HG02759 (cell line): ENCODE measurements around the gene MTCP1.
A peak's percentile ranks its signal among the peaks of the same experiment; 100 is the strongest.

Experiments used
- ATAC-seq: cut with Tn5 transposase; IDR thresholded peaks from one replicate; pipeline ENCODE4 v1.9.1; 2021; ENCODE audit warnings: mild to moderate bottlenecking, moderate library complexity; ENCODE audit not compliant: unreplicated experiment

Gene MTCP1

DNA sequence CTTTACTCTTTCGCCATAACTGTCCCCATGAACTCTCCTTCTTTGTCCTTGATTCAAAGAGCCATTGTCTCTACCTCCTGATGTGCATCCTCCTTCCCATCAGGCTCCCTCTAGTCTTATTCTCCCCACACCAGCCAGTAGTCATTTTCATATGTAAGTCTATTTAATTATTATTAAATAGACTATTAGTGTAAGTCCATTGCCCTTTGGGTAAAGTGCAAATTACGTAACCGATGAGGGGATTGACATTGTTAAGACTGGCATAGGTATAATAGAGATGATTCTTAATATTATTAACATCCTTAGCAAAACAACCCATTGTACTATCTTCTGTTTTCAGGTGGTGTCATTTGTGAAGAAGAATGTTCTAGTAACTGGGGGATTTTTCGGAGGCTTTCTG is 16.7 kb downstream of the MTCP1 start:
- no peak for ATAC-seq

DNA sequence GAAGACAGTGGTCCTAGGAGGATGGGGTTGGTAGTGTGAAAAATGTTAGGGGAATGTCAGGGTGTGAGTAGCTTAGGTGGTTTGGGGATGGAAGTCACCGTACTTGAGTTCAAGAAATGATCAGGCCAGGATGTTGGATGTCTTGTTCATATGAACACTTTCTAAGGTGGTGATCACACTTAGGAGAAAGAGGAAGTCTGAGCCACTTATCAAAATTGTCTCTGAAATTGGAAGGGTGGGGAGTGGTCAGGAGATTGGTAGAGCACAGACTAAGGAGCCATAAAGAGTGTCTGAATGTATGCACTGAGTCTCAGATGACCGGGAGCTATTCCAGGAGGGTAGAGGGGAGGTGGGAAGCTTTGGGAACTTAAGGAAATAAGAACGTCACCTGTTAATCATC is 17.3 kb downstream of the MTCP1 start:
- ATAC-seq: no peak

DNA sequence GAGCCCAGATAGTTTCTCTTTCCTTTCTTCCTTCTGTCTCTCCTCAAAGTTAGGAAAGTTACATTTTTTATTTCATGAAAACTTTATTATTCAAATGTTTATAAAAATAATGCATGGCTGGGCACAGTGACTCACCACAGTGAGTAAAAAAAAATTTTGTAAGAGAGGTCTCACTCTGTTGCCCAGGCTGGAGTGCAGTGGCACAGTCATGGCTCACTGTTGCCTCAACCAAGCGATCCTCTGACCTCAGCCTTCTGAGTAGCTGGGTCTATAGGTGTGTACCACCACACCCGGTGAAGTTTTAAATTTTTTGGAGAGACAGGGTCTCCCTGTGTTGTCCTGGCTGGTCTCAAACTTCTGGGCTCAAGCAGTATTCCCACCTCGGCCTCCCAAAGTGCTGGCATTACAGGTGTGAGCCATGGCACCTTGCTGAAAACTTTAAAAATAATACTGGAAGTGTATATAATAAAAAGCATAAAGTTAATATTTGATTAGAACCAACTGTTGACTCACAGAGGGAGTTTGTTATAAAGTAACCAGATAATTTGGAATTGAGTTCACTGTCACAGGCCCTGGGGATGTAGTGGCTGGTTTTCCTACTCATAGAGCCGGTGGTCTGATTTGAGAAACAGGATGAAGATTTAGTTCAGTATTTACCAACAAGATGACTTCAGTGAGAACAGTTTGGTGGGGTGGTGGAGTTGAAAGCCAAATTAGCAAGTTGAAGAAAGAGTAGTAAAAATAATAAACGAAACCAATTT is 18.0 kb downstream of the MTCP1 start:
- no peak for ATAC-seq

DNA sequence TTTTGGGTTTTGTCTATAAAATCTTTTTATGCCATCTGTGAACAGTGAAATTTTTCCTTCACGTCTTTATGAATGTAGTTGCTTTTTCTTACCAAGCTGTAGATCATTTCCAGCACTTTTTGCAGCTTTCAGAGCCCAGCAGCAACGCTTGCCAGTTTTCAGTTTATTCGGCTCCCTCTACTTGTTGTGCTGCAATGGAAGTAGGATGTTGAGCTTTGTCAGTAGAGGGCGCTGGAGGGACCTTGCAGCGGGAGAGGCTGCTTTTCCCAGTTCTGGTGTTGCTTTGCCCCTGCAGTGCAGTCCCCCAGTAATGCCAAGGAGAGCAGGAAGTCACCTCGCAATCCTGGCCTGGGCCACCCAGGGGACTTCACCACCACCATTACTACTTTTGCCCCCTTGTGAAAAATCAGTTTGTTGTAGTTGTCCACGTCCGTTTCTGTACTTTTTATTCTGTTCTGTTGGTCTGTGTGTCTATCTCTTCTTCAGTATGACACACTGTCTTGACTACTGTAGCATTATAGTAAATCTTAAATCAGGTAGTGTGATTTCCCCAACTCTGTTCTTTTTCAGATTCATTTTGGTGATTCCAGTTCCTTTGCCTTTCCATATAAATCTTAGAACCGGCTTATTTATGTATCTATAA is 21.8 kb downstream of the MTCP1 start:
- ATAC-seq: no peak

DNA sequence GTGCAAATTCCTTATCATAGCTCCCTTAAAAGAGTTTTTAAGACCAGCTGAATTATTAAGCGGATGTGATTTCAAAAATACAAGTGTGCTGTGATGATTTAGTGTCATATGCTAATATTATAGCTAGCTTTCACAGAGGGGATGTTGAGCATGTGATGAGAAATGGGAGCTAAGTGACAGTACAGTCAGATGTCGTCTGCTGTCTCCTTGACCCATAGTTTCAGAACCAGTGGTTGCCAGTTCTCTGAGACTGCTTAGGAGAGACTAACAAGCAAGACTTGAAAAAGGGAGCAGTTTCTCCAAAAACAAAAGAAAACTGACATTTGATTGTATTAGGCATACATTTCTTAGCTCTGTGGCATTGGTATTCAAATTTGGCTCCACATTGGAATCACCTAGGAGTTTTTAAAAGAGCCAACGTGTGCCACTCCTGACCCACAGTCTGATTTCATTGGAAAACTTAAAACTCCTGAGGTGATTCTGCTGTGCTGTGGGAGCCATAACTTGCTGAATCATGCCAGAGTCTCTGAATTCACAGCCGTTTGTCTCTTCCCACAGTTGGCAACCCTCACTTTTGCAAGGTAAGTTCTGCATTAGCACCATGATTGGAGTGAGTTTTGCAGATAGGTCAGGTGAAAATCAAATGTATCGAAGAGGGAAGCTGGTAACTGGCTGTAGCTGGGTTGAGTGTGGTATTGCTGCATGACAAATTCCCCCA is 24.0 kb downstream of the MTCP1 start:
- ATAC-seq: no peak

DNA sequence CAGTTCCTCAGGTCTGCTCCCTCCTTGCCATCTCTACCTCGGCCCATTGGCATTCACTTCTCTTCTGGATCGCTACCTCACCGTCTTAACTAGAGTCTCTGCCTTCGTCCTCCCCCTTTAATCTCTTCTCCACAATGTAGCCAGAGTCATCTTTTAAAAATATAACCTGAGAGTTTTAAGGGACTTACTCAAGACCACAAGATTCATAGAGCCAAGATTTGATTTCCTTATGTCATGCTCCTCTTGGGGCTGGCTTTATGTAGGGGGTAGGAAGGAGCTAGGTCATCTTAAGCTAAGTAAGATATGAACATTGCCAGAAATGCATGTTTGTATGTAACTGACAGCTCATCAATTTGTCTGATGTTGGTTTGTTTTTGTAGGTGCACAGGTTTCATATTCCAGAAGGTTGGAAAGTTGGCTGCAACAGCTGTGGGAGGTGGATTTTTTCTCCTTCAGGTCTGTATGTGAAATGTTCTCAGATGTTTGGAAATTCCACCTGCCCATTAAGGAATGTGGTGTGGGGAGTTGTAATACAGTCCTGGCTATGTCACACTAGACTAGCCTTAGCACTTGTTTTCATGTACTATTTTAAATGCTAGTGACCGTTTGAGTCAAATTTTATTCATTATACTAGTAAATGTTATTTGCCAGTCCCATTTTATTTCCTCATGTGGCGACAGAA is 24.7 kb downstream of the MTCP1 start:
- no peak for ATAC-seq

DNA sequence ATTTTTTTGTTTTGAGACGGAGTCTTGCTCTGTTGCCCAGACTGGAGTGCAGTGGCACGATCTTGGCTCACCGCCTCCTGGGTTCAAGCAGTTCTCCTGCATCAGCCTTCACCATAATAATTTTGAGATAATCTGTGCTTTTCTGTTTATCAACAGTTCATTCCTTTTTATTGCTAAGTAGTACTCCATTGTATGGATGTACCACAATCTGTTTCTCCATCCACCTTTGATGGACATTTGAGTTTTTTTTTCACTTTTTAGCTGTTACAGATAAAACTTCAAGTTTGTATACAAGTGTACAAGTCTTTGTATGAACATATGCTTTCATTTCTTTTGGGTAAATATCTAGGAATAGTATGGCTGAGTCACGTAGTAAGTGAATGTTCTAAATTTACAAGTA is 35.2 kb downstream of the MTCP1 start:
- no peak for ATAC-seq

DNA sequence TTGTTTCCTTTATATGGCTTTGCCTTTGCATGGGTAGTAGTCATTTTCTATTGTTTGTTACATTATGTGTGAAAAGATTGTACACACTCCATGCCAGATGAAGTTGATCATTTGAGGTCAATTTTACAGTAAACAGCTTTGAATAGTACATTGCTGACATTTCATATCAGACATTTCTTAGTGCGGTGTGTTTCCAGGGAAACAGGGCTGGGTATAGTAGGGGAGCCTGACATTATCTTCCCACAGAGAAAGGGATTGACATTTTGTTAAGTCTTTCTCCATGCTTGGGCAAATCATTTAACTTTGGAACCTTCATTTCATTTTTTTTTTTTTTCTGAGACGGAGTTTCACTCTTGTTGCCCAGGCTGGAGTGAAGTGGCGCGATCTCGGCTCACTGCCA is 39.3 kb downstream of the MTCP1 start:
- no peak for ATAC-seq

DNA sequence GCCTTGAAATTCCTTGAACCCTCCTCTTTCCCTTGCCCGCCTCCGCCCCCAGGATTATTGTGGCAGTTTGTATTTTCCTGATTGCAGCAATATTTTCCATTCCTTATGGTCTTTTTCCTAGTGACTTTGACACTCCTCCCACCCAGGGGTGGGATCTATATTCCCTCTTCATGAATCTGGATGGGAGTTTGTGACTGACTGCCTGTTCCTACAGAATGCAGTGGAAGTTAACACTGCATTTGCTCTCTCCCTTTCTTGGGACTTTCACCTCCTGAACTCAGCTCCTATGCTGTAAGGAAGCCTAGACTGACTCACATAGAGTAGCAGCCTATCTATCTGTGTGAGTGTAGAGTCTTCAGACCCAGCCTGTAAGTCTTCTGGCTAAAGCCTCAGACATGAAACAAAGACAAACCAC is 42.1 kb downstream of the MTCP1 start:
- no peak for ATAC-seq

DNA sequence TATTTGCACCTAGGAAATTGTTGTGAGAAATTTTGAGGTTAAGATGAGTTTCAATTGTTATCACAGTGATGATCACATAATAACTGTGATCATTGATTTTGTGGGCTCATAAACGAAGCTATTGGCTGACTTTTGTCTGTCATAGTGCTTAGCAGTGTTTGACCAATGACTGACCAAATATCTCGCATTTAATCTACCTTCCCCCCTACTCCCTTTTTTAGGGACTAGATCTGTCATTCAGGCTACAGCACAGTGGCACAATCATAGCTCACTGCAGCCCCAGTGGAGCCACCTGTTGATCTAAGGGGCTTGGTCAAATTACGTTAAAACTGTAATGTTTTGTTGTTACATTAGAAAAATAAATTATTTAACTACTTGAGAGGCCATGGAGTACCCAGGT is 42.8 kb downstream of the MTCP1 start:
- no peak for ATAC-seq

DNA sequence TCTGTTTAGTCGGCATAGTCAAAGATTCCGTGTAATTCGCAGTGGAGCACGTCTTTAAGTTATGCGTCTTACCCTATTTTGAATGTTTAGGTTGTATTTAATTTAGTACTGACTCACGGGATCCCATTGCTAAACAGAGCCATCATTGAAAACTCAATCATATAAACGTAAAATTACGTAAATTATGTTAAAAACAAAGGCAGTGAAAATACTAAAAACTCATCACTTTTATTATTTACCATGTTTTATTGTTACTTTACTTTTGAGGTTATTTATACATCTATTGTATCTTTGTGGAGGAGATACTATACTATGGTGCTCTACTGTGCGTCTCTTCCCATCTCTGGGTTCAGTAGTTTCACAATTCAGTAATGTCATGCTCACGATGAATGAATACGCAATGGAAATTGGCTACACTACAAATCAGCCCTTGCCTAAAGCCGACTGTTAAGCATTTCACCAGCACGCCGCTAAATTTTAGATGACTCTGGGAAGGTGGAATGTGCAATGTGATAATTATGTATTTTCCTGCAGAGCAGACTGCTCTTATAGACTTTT is 43.3 kb downstream of the MTCP1 start:
- ATAC-seq: no peak

DNA sequence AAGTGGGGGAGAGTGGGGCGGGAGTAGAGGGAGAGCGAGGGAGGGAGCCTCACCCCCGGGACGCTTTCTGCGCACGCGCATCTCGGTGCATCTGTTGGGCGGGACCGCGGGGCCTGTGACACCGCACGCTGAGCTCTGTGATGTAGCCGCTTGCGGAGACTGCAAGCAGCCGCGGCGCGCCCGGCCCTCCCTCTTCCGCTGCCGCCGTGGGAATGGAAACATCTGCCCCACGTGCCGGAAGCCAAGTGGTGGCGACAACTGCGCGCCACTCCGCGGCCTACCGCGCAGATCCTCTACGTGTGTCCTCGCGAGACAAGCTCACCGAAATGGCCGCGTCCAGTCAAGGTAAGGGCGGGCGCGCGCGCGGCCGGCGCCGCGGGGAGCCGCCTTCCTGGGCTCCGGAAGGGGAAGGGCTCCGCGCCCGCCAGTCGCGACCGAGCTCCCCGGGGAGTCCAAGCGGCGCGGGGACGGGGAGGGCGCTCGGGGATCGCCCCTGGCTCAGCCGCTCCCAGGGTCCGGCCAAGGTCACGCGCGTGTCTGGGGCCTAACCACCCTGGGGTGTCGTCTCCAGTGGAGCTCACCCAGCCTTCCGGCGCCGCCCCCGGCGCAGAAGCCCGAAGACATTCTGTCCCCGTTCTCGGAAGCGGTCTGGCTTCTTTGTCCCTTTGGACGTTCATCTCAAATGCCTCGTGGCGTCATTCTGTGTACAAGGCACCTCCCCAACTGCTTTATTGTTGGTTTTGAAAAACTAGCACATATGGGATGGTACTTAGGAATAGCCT is 44.0 kb downstream of the MTCP1 start, which contains the start of gene FUNDC2:
Gene FUNDC2 (plus strand): TSS at position 118 of the 782 bp plus-strand sequence. CDS start 95 bp downstream, at position 213.
- peak; percentile 93 for ATAC-seq

DNA sequence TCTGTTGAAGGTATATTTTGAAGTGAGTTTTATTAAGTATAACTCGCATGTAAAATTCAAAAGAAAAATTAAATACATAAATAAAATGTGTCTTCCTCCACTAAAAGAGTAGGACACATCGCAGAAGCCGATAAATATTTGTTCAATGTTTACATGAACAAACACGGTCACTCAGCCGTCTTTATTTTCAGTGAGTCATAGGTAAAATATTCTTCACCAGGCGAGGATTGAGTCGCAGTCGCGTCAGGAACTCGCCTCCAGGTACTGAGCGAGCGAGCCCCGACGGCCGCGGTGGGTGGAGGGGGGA is 44.6 kb downstream of the MTCP1 start:
- no peak for ATAC-seq

DNA sequence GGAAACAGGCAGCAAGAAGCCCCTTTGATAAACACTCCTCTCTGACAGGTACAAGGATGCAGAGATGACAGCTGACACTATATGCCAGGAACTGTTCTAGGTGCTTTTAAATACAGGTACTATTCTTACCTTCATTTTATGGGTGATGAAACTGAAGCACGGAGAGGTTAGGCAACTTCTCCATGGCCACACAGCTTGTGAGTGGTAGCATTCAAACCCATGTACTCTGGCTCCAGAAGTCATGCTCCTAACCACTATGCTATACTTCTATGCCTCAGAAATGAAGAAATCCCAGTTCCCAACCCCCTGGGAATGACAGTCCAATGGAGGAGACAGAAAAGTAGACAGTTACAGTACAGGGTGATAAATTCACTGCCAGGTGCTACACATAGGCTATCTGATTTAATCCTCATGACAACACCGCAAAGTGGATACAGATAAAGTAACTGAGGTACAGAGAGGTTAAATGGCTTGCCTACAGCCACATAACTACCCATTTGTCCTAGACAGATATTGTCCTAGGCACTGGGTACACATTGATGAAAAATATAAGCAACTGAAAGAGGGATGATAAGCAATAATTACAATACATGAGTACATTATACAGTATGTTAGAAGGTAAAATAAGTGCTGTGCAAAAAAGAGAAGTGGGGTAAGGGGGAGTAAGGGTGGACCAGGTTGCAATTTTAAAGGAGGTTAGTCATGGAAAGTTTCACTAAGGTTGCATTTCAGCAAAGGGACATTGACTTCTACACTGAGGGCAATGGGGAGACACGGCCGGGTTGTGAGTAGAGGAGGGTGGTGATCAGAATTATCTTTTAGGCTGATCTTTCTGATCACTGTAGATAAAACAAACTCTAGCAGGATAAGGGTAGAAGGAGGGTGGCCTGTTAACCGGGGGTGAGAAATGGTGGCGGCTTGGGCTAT is 46.8 kb downstream of the MTCP1 start:
- no peak for ATAC-seq

DNA sequence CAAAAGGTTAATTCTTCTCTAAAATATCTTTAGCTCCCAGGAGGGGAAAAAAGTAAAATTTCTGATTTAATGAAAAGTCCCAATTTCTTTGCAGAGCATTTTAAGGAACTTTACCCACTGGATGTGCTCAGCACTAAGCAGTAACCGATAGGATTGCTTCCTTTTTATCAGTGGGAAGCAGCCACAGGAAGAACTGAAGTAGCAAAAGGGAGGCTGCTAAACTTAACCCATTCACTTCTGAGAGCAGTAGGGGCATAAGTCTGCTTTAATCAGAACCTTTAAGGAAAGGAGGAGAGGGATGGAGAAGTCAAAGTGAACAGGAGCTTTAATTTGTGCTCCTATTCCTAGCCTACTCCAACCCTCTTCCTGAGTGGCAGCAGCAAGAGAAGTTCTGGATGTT is 48.4 kb downstream of the MTCP1 start, which contains the start of gene F8:
Gene F8 (minus strand): TSS at position 139 of the 400 bp plus-strand sequence. CDS start 171 bp downstream, outside the sequence.
- no peak for ATAC-seq

DNA sequence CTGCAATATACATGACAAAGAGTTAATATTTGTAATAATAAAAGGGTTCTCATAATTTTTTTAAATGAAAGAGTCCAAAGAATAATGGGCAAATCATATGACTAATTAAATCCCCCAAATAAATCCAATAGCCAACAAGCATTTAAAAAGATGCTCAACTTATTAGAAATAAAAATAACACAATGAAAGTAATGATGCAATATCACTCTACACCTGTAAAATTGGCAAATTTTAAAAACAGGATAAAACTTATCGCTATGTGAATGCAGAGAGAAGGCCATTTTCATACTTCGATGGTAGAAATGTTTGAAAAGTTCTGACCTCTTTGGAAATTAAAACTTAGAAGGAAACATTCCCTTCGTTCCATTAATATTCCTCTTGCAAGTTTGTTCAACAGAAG is 50.3 kb downstream of the MTCP1 start:
- no peak for ATAC-seq
